Measurements from ENCODE around the gene KCNMA1.
A peak's percentile ranks its signal among the peaks of the same experiment; 100 is the strongest.
"Not testable (repeated sequence)": the region's sequence is repeated elsewhere in the genome, so short reads cannot be mapped to it uniquely, and the experiment has no call there.

KCNMA1 gene

DNA sequence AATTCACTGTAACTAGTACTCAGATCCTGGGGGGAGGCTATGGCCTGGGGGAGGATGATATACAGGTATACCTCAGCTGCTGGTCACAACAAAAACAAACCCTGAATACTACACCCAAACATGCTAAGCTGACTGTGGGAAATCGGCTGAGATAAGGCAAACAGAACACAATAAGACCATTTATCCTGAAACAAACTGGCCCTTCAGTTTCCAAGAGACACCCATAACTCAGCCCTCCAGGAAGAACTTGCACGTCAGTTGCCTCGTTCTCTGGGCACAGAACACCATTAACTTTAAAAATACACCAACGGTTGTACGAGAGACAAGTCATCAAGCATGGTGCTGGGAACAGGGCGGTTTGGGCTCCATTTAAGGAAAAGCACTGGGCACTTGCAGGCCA, 24.1 kb upstream of the KCNMA1 start:
- no peak for DNase-seq

DNA sequence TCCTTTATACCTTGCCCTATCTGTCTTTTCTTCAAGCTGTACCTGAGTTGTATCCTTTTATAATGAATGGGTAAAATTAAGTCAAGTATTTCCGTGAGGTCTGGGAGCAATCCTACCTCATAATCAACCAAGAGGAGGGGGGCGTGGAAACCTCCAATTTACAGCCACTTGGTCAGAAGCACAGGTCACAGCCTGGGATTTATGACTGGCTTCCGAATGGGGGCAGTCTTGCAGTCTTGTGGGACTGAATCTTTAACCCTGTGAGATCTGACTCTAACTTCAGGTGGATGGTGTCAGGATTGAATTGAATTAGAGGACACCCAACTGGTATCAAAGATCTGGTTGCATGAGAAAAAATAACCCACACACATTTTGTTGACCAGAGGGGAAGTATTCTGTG, 23.5 kb upstream of the KCNMA1 start:
- DNase-seq: no peak

DNA sequence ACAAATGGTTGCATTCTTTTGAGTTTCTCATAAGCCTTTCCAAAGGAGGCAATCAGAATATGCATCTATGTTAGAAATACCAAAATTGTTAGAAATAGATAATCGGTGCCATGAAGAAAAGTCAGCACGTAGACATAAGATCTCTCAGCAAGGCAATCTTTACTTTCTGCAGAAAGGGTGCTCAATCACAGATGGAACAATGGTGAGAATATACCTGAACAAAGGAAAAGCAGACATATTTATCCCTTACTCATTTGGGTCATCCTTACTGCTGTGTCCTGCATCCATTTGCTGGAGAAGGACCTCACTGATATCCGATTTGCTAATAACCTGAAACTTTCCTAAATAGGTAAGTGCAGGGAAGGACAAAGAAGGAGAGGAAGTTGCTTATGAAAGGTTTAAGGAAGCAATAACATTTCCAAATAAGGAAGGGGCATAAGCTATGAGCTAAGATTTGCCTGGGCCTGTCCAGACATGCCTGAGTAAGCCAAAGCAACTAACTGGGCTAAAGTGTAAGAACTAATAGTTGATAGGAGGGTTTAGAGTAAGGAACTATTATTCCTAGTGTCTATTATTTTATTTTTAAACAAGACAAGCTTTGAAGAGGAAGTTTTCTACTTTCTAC, 21.6 kb upstream of the KCNMA1 start:
- DNase-seq: not testable (repeated sequence)

DNA sequence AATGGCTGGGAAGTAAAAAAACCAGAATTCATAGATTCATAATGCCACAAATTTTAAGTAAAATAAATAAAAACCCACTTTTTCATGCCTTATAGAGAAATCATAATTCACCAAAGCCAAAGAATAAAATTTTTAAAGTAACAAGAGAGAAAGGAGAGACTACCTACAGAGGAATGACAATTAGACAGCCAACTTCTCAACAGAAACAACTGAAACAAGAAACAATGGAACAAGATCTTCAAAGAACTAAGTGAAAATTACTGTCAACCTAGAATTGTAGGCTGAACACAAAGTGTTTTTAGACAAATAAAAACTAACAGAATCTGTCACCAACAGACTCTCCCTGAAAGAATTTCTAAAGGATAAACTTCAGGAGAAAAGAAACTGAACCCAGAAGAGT, 15.6 kb upstream of the KCNMA1 start:
- DNase-seq: no peak

DNA sequence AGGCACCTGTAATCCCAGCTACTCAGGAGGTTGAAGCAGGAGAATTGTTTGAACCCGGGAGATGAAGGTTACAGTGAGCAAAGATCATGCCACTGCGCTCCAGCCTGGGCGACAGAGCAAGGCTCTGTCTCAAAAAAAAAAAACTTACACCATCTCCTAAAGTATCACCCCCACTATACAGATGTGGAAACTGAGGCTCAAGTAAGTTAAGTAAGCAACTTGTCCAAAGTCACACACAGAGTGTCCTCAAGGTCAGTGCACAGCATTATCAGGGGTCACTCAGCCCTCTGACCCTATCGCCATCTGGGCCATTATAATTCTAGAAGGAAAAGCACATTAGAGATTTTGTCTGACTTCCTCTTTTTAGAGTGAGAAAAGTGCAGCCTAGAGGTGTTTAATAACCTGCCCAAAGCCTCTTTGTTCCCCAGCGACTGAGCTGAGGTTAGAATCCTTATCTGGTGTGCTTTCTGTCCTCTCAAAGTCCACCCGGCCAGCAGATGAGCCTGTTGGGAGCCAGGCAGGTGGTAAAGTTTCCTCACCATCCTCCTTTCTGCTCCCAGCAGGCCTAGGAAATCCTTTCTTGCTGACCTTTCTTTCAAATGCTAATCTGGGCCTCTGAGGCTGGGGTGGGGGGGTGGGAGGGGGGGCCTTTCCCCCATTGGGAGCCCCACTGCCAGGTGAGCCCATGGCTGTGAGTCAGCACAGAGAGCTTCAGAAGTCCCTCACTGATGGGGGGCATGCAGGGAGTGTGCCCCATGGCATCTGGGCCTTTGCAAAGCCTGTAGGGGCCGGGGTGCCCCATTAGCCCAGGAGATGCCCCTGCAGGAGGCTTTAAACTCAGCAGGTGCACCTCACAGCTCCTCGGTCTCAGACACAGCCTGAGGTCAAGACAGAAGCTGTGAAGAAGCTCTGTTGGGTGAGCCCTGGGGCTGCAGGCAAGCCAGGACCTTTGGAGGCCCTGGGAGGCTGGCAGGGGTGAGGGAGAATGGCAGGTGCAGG, 12.0 kb upstream of the KCNMA1 start:
- DNase-seq: no peak

DNA sequence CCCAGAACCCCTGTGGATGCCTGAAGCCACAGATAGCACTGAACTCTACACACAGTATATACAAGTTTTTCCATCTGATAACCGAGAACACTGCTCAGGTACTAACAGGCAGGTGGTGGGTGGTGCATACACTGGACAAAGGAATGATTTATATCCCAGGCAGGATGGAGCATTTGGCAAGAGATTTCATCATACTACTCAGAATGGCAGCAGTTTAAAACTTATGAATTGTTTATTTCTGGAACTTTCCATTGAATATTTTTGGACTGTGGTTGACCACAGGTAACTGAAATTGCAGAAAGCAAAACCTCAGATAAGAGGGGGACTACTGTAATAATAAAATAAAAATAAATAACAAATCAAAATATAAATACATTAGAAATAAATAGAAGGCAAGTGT, 10.9 kb upstream of the KCNMA1 start:
- no peak for DNase-seq

DNA sequence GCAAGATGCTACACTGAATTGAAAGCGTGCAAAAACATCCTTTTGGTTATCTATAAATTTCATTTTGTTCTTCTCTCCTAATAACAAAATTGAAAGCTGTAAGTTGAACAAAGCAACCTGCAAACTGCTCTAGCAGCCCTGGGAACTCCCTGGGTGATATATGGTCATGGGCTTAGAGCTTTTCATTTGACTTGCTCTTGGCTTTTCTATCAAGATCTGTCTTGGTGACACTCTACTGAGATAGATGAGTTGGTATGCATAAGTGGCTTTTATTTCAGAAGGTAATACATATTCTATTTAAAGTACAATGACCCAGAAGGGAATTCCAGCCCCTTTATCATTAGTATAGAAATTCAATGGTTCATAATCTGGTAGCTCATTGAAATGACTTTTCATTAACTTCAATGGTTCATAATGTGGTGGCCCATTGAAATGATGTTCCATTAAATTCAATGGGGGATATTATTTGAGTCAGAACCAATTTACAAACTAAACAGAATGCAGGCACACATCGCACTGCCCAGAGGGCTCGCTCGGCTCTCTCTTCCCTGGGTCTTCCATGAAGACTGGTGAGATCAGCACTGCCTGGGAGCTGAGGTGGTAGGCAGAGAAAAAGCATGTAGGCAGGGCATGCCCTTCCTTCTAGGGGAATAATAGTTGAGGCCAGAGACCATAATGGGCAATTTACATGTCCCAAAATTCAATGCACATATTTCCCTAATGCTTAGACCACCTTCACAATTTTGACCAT, 10.1 kb upstream of the KCNMA1 start:
- no peak for DNase-seq

DNA sequence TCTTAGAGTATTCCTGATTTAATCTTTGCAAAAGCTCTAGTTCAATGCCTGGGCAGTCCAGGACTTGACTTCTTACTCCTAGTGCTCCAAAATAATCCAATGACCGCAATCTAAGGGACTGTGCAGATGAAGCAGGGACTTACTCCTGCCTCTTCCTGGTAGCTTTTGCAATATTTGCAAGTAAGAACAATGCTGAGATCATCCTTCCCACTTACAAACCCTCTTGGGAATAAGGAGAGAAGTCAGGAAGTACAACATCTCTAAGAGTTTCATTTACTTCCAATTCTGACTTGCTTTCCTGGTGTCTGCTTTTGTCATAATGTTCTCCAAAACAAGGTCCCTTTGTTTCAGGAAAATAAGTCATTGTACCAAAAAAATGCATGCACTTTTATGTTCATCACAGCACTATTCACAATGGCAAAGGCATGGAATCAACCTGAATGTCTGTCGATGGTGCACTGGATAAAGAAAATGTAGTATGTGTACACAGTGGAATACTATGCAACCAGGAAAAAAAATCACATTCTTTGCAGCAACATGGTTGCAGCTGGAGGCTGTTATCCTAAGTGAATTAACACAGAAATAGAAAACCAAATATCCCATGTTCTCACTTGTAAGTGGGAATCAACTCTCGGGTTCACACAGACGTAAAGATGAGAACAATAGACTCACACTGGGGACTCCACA, 7.1 kb upstream of the KCNMA1 start:
- no peak for DNase-seq

DNA sequence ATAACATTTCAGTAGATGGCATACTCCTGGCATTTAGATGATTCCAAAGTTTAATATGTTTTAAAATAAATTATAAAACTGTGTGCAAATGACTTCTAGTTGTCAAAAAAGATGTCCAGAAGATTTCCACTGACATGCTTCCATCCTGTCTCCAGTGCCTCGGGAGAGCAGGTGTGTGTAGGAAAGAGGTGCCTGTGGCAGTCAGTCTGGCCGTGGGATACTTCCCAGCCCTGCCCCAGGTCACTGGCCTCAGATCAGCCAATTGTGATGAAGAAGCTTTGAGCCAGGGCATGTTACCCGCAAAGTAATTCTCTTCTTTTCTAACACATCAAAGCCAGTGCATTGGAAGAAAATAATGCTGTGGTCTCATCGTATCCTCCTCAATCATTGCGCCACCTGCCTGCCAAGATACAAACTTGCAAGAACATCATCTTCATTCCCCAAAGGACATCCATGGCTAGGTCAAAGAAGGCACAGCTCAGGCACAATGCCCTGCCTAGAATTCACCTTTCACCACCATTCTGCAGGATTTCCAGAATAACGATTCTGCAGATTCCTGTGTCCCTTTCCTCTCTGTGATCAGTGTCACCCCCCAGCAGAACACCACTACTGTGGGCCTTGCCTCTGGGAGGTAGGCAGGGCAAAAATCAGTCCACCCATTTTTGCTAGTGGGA, 6.3 kb upstream of the KCNMA1 start:
- no peak for DNase-seq

DNA sequence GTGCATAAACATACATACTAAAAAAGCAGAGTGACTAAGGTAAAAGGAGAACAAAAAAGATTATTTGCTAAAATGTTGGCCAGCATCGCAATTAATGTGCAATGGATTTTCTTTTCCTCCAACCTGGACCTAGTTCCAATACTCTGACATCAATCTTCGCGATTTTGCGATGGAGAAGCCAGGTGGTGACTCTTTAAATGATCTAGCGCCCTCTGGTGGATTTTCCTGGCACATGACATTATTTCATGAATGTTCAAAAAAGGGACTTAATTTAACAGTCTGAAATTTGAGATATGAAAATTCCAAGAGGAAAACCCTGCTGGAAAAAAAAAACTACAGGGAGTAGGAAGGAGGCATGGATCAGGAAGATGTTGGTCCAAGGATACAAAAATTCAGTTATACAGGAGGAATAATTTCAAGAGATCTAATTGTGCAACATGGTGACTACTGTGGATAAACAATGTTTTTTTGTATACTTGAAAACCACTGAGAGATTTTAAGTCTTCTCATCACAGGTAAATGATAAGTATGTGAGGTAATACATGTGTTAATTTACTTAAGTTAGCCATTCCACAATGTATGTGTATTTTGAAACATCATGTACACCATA, 4.3 kb upstream of the KCNMA1 start:
- DNase-seq: peak; percentile 74

DNA sequence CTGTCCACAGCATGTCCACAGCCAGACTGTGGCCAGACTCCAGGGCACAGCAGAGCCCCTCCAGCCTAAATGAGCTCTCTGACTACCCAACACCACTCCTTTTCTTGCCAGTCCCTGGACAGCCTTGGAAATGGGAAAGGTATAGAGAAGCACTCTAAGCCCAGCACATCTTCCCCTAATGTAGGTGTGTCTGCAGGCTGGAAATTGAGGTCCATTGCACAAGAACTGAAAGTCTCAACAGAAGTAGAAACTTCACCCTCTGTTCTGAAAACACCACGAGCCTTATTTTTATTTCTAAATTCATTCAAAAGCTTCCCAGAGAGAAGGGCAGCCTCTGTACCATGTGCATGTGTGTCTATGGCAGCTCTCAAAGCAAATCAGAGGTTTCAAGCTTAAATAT, 3.7 kb upstream of the KCNMA1 start:
- no peak for DNase-seq

DNA sequence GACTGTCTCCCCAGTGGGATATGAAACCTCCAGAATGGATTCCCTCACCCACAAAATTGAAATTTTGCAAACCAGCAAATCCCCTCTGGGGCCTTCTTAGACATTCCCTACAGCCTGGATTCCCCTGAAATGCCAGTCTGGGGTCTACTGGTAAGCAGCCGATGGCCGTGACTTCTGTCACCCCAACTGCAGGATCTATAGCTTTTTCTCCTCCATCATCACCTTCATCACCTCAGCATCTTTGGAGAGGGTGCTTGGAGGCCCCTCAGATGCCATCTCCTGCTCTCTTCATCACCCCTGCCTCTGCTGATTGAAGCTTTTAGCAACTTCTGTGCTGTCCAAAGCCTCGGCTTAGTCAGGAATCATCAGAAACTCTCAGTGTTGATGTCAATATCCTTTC, 2.6 kb upstream of the KCNMA1 start:
- DNase-seq: no peak

DNA sequence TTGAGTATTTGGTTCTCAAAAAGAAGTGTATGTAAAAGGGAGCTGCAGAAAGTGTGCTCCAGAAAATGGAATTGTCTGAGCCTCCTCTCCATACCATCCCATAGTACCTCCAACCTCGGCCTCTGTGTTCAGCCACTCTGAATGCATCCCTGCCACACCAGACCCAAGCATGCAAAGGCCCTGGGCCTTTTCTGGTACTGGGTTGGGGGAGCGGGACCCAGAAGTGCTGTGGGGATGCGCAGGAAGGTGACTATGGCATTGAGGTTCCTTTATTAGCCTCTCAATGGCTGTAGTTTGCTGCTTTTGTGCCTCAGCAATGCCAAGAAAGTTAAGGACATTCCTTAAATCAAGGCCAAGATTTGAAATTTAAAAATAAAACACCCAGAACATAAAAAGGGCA, 2.1 kb upstream of the KCNMA1 start:
- no peak for DNase-seq

DNA sequence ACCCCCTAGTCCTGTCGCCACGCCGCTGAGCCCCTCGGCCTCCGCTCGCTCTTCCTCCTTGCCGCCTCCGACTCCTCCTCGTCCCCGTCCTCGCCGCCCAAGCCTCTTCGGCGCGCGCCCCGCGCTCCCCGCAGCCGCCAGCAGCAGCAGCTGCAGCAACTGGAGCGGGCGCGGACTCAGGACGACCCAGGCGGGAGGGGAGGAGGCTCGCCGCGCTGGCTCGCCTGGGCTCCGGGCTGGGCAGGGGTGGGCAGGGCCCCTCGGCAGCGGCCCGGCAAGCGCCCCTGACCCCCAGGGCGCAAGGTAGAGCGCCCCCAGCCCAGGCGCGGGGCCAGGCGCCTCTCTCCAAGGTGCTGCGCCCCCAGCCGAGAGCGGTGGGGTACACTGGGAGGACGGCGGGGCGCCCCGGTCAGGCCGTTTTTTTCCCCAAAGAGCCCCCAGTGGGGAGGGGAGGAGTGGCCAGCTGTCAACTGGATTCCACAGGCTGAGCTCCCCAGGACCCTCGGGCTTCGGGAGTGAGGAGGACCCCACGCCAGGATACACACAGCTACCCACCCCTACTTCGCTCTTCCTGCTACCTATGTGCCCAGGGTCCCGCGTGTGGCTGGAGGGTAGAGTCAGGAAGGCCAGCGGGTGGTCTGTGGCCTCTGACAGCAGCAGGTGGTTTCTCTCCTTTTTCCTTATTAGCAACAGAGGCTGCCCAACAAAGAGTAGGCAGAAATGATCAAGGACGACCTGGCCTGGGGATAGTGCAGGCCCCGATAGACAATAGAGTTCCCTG, 903 bp upstream of the KCNMA1 start:
- DNase-seq: peak; percentile 40

DNA sequence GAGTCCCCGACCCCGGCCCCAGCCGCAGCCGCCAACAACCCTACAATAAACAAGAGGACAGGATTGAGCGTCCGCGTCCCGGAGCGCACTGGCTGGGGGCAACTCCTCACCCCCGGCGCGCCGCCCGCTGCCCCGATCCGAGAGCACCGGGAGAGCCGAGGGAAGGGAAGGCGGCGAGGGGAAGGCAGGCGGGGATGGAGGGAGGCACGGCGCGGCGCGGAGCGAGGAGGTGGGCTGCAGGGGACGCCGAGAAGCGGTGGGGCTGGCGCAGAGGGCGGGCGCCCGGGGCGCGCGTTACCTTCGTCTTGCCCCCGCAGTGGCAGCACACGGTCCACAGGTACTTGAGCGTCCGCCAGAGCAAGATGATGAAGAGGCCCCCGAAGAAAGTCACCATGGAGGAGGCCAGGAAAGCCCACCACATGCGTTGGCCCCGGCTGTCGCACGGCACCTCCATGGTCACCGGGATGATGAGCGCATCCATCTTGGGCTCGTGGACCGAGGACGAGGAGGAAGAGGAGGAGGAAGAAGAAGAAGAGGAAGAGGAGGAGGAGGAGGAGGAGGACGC, 559 bp downstream of the KCNMA1 start:
- DNase-seq: no peak

DNA sequence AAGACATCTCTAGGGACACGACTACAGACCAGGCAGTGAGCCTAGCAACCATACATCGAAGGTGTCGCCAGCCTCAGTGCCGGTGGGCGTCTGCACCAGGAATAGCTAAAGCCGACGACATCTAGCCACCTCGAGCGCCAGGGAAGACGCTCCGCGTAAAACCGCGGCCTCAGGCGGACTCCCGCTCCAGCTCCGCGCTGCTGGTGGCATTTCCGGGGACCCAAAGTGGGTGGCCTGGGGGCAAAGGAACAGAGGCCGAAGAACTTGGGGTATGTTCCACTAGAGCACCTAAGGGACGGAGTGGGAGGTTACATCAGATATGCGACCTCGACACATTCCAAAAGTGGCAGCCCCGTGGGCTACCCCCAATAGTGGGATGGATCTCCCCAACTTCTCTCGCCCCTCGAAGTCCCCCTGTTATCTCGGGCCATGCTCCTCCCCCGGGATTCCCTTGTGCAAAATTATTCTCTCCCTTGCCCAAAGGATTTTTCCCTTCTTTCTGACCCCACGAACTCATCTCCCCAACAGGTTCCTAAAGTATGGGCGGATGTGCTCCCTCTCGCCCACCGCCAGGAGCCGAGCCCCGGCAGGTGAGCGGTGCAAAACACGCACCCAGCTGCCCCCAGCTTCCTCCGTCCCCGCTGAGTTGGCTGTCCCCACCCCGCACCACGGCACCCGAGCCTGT, 1.2 kb downstream of the KCNMA1 start:
- DNase-seq: no peak

DNA sequence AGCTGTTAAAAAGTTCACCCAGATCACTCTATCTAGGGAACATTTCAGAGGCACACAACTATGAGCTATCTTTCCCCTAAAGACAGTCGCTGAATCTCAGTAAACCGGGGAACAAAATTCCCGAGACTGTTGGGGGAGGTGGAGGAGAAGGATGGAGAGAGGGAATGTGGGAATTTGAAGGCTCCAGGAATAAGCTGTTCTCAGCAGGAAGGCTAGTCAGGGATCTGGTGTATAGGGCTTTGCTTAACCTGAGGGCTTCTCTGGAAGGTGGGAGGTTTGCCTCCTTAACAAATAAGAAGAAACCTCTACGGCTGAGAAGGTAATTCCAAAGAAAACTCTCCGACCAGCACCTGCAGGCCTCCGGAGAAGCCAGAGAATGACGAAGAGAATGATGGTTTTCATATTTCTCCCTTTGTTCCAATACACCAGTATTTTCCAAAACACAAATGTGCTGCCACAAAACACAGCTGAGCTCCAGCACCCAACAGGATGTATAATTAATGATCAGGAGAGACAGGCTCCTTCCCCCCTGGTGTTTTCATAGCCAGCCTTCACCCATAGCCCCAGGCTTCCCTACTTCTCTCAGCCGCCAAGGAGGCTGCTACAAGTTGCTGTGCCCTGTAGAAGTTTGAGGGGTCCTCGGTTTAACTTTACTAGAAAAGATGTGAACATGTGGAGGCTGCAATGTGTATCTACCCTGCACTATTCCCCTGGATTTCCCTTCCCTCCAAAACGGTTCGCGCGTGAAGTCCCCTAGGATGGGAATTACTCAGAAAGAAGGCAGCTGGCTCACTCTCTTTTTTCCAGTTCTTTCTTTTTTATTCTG, 2.0 kb downstream of the KCNMA1 start:
- DNase-seq: no peak

DNA sequence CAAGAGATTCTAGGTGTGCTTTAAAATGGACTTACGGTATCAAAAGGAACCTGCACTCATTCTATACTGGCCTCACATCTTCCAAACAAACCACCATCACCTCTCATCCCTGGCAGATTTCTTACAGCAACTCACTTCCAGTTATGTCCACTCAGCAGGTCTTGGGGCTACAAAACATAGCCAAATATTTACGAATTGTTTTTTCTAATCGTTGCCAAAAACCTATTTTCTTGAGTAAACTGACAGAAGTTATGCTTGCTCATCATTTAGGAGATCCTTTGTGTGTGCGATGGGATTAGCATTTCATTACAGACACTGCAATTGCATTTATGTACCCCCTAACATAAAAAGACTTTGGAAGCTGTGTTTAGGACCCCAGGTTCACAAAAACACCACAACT, 2.7 kb downstream of the KCNMA1 start:
- DNase-seq: no peak

DNA sequence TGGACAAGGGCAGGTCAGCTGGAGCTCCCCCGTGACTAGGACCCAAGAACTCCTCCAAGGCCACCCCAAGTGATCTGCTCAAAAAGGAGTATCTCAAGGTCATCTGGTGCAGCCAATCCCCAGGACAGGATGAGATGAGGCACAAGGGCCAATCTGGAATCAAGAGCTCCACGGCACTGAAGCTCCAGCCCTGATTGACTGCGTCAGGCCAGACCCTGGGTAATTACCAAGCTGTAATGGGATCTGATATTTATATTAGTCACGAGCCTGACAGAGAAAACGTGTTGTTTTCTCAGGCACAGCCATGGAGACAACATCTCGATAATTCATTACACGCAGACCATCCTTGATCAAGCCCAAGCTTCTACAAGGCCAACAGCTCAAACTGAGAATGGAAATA, 4.2 kb downstream of the KCNMA1 start:
- no peak for DNase-seq

Measured in NCI-H1092 treated with DMSO at 0.1 percent for 48 hours (cell line).